ENCODE data around the gene CERS6.

GRCh38 chr2:168457190-168457895, 1.3 kb downstream of the CERS6 start:
- no peak for TF ChIP-seq POLR2A (IDR thresholded peaks at IDR 0.05)
- TF ChIP-seq, protein P1, sequence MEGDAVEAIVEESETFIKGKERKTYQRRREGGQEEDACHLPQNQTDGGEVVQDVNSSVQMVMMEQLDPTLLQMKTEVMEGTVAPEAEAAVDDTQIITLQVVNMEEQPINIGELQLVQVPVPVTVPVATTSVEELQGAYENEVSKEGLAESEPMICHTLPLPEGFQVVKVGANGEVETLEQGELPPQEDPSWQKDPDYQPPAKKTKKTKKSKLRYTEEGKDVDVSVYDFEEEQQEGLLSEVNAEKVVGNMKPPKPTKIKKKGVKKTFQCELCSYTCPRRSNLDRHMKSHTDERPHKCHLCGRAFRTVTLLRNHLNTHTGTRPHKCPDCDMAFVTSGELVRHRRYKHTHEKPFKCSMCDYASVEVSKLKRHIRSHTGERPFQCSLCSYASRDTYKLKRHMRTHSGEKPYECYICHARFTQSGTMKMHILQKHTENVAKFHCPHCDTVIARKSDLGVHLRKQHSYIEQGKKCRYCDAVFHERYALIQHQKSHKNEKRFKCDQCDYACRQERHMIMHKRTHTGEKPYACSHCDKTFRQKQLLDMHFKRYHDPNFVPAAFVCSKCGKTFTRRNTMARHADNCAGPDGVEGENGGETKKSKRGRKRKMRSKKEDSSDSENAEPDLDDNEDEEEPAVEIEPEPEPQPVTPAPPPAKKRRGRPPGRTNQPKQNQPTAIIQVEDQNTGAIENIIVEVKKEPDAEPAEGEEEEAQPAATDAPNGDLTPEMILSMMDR (IDR thresholded peaks at IDR 0.05), result no peak

Measured in testis (tissue), 2 donors.